Astrocyte of the spinal cord (primary cell): ENCODE data around the gene UPF2.

Experiments used
- DNase-seq: peaks from one replicate; pipeline ENCODE4 v3.0.0; 2011; ENCODE audit warnings: low read depth, low spot score
- H3K4me3 ChIP-seq: 2 replicates; pipeline ENCODE4 v1.5.1; 2011; ENCODE audit warnings: low read depth, mild to moderate bottlenecking, low read length, moderate library complexity
- in situ Hi-C: cut with HindIII; loops from 2 replicates; pipeline ENCODE4 v1.10.0; 2017; ENCODE audit warnings: low sequenced_read_pairs
- TF ChIP-seq, protein P1 (sequence below): IDR thresholded peaks from 2 replicates; pipeline ENCODE4 v1.5.1; 2012; ENCODE audit warnings: low read depth, mild to moderate bottlenecking, low read length, inconsistent platforms

UPF2 gene

DNA sequence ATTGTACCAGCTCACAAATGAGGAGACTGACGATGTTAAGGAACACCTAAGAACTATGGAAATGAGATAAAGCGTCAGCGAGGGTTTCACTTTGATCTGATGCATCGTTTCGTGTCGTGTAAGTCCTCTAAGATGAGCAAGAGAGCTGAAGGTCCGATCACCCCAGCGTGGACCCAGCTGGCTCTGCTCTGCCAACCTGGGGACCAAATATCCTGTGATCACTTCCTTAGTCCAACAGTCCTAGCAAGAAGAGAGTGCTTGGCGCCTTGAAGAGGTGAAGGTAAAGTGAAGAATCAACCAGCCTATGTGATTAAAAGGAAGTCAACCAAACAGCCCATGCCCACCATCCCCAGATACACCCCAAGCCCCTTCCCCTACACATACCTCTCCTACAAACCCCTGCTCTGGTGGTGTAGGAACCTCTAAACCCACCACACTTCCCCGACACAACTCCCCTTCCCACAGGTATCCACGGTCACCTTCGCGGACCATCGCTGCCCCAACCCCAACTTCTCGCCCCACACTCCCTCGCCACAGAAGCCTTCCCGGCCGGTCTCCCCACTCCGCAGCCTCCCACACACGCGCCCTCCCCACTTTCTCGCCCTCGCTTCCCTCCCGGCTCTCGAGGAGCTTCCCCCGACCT lies 722 bp downstream of the UPF2 start:
- TF ChIP-seq, protein P1, sequence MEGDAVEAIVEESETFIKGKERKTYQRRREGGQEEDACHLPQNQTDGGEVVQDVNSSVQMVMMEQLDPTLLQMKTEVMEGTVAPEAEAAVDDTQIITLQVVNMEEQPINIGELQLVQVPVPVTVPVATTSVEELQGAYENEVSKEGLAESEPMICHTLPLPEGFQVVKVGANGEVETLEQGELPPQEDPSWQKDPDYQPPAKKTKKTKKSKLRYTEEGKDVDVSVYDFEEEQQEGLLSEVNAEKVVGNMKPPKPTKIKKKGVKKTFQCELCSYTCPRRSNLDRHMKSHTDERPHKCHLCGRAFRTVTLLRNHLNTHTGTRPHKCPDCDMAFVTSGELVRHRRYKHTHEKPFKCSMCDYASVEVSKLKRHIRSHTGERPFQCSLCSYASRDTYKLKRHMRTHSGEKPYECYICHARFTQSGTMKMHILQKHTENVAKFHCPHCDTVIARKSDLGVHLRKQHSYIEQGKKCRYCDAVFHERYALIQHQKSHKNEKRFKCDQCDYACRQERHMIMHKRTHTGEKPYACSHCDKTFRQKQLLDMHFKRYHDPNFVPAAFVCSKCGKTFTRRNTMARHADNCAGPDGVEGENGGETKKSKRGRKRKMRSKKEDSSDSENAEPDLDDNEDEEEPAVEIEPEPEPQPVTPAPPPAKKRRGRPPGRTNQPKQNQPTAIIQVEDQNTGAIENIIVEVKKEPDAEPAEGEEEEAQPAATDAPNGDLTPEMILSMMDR = no peak
- in situ Hi-C loops = no loop called here
- H3K4me3 ChIP-seq = peak overlapping the region; percentile 99
- peak; percentile 31 for DNase-seq

DNA sequence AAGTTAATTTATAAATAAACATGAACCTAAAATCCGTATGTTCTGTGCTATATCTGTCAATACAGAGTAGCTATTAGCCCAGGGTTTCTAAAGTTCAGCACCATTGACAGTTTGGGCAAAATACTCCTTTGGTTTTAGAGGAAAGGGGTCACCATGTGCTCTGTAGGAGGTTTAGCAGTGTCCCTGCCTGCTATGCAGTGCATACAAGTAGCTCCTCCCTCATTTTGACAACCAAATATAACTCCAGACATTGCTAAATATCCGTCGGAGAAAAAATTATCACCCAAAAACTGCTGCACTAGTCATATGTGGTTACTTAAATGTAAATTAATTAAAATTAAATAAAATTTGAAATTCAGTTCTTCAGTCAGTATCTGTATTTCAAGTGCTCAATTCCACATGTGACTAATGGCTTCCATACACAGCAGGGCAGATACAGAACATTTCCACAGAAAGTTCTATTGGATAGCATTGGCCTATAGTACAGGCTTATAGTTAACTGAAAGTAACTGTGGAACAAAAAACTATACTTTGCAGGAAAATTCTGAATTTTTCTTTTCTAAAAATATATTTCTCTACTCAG lies 6.4 kb downstream of the UPF2 start:
- in situ Hi-C loops = no loop called here
- H3K4me3 ChIP-seq = no peak overlapping the region
- no peak for DNase-seq
- TF ChIP-seq, protein P1 = no peak

DNA sequence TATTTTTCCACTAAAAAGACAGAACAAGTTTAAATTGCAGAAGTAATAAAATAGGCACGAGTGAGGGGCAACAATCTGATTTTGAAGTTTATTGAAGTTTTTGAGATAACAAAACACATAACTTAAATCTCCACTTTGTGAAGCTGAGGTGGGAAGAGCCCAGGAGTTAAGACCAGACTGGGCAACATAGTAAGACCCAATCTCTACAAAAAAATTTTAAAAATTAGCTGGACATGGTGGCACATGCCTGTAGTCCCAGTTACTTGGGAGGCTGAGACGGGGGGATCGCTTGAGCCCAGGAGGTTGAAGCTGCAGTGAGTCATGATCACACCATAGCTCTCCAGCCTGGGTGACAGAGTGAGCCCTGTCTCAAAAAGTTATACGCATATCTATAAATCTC lies 11.2 kb downstream of the UPF2 start:
- in situ Hi-C loops = no loop called here
- no peak overlapping the region for H3K4me3 ChIP-seq
- TF ChIP-seq, protein P1 = no peak
- DNase-seq = no peak

DNA sequence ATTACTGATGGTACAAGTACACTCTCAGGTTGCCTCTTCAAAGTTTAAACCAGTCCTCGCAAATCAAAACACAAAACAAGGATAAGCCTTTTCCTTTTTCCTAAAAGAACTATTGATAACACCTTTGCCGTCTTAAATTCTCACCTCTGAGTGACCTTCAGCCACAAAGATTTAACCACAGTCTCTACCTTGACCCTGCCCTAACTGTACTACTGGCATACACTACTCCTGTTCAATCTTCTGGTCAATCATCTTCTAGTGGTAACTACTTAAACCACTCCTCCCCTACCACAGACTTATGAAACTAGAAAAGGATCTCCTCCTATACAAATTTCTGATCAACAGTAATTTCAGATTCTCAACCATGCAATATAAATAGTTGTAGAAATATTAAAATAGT lies 15.1 kb downstream of the UPF2 start:
- DNase-seq = no peak
- TF ChIP-seq, protein P1 = no peak
- no peak overlapping the region for H3K4me3 ChIP-seq
- in situ Hi-C loops = no loop called here

DNA sequence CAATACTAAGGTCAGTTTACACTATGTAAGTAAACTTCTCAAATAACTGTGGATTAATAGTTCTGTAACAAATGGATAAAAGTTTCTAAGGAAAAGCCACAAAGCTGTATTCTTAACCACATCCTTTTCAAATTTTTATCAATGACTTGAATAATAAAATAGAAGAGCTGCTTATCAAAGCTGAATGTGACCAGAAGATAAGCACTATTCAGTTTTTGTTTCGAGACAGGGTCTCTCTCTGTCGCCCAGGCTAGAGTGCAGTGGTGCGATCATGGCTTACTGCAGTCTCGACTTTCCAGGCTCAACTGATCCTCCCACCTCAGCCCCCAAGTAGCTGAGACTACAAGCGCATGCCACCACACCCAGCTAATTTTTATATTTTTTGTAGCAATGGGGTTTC lies 17.0 kb downstream of the UPF2 start:
- no peak overlapping the region for H3K4me3 ChIP-seq
- no peak for DNase-seq
- TF ChIP-seq, protein P1 = no peak
- in situ Hi-C loops = no loop called here

DNA sequence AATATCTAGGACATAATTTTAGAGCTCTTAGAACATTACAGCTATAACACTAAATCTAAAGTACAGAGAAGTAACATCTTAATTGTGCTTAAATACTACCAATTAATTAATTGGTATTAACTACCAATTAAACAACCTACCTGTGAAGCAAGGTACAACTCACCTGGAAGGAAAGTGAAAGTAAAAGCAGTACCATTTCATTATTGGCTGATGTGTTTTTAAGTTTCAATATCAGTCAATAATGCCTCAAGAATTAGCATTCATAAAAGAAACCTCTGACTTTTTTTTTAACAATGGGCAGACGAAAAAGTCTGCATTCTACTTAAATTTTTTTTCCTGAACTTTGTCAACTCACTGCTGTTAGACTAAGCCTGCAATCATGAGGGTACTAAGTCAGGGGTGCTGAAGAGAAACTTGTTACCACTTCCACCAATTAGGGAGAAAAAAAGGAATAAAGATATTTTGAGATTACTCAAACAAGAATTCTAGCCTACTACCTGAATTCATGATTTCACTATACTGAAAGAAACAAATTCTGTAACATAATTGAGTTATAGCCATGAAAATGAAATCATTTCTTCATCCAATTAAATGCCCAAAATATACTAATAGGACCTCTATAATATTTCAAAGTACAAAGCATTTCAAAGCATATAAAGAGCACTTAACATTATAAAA lies 19.9 kb downstream of the UPF2 start:
- in situ Hi-C loops = no loop called here
- no peak overlapping the region for H3K4me3 ChIP-seq
- no peak for DNase-seq
- TF ChIP-seq, protein P1 = no peak
